Thoracic aorta (tissue), 2 donors: ENCODE results near the gene WNK2. TPM values are rescaled to one million over a fixed set of nuclear protein-coding genes. Genes with fewer than 3 reads are reported as not detected.

ENCODE experiments used
- ATAC-seq: fragments of 150-250 bp; one replicate; pipeline ENCODE4 v1.8.0; 2017; ENCODE audit warnings: low read depth; ENCODE audit not compliant: insufficient number of reproducible peaks, low FRiP score
- DNase-seq: peaks from one replicate; pipeline ENCODE4 v3.0.0-alpha.2; 2020; ENCODE audit warnings: low spot score
- H3K27ac ChIP-seq, 2 donors: fragments of 200-600 bp; sonication (generic); 1 replicate in 1 of 2; 2 replicates in 1 of 2; pipeline ENCODE4 v1.5.1; 2016; ENCODE audit warnings: mild to moderate bottlenecking in 2 of 2, moderate library complexity in 2 of 2
- H3K27me3 ChIP-seq: fragments of 200-600 bp; sonication (generic); replicated peaks from 2 replicates; pipeline ENCODE4 v1.6.0; 2016; ENCODE audit warnings: mild to moderate bottlenecking; ENCODE audit not compliant: insufficient read depth
- H3K36me3 ChIP-seq: fragments of 200-600 bp; sonication (generic); one replicate; pipeline ENCODE4 v1.5.1; 2016
- H3K4me1 ChIP-seq, 2 donors: fragments of 200-600 bp; sonication (generic); 1 replicate in 1 of 2; 2 replicates in 1 of 2; pipeline versions ENCODE4 v1.5.1 to v1.6.0; 2016; ENCODE audit warnings: low read depth in 2 of 2, mild to moderate bottlenecking in 1 of 2; ENCODE audit not compliant: control insufficient read depth in 1 of 2
- H3K4me3 ChIP-seq: fragments of 200-600 bp; sonication (generic); 2 replicates; pipeline ENCODE4 v1.5.1; 2016; ENCODE audit warnings: mild to moderate bottlenecking
- H3K9me3 ChIP-seq: fragments of 200-600 bp; sonication (generic); 2 replicates; pipeline ENCODE4 v1.5.1; 2016
- total RNA-seq, 2 donors: library from RNA; depleted of rRNA; stranded (reverse); fragments of >200 nt; gene quantifications; one replicate each; pipeline versions ENCODE4 v1.1.0 to v1.2.3, GENCODE V29; 2016
- TF ChIP-seq, protein P1 (sequence below): fragments of 200-600 bp; sonication (generic); IDR thresholded peaks from one replicate; pipeline ENCODE4 v1.5.1; 2019; ENCODE audit warnings: antibody characterized with exemption

The WNK2 gene
- total RNA-seq, 2 donors from 2014 or later = 0.95 to 4.7 TPM

DNA sequence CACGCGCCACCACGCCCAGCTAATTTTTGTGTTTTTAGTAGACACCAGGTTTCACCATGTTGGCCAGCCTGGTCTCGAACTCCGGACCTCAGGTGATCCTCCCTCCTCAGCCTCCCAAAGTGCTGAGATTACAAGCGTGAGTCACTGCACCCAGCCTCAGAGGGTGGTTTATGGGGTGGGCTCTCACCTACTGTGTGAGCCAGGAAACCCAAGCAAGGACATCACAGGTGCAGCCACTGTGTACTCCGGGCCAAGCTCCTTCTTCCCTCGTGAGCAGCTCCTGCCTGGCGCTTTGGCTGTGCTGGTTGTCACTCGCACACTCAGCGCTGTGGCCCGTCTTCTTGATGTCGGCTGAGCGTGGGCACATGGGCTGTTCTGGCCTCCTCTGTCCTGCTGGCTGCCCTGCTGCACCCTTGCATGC, 70.1 kb downstream of the WNK2 start:
- ATAC-seq = no peak
- H3K36me3 ChIP-seq = no peaks in the 10 kb centered on the region
- no peaks in the 10 kb centered on the region for H3K27me3 ChIP-seq
- TF ChIP-seq, protein P1, sequence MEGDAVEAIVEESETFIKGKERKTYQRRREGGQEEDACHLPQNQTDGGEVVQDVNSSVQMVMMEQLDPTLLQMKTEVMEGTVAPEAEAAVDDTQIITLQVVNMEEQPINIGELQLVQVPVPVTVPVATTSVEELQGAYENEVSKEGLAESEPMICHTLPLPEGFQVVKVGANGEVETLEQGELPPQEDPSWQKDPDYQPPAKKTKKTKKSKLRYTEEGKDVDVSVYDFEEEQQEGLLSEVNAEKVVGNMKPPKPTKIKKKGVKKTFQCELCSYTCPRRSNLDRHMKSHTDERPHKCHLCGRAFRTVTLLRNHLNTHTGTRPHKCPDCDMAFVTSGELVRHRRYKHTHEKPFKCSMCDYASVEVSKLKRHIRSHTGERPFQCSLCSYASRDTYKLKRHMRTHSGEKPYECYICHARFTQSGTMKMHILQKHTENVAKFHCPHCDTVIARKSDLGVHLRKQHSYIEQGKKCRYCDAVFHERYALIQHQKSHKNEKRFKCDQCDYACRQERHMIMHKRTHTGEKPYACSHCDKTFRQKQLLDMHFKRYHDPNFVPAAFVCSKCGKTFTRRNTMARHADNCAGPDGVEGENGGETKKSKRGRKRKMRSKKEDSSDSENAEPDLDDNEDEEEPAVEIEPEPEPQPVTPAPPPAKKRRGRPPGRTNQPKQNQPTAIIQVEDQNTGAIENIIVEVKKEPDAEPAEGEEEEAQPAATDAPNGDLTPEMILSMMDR = no peak
- no peak overlapping the region for H3K4me3 ChIP-seq
- DNase-seq = no peak
- no peaks in the 10 kb centered on the region for H3K4me1 ChIP-seq
- no peaks in the 10 kb centered on the region for H3K9me3 ChIP-seq
- H3K27ac ChIP-seq = no peak overlapping the region

DNA sequence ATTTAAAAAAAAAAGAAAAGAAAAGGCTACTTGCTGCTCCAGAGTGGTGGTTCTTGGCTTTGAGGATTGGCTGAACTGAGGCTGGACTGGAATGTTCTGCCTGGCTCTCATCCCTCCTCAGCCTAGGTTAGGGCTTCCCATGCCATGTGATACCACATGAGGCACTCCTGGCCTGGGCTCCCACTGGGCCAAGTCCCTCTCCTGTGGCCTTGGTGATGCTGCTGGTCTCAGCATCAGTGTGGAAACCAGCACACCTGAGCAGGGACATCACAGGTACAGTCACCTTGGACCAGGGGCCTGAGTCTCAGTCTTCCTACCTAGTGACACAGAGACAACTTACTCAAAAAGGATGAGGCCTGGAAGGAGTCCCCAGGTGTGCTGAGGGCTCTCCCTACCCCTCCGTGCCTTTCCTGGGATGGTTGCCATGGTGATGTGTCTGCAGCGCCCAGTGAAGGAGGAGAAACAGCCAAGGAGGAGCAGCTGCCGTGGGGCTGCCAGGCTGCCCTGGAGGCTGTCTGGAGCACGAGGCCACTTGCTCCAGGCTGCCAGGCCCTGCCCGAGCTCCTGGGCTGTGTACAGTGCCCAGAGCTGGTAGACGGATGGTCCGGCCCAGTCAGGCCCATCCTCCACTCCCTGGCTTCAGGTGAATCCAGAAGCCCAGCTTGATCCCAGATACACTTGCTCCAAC, 71.0 kb downstream of the WNK2 start:
- Histone ChIP-seq H3K4me3 (no peak overlapping the region), H3K36me3 (no peaks in the 10 kb centered on the region), H3K27me3 (no peaks in the 10 kb centered on the region), H3K27ac (no peak overlapping the region), H3K9me3 (no peaks in the 10 kb centered on the region), H3K4me1 (no peaks in the 10 kb centered on the region)
- DNase-seq = no peak
- ATAC-seq = no peak
- TF ChIP-seq, protein P1 = no peak

DNA sequence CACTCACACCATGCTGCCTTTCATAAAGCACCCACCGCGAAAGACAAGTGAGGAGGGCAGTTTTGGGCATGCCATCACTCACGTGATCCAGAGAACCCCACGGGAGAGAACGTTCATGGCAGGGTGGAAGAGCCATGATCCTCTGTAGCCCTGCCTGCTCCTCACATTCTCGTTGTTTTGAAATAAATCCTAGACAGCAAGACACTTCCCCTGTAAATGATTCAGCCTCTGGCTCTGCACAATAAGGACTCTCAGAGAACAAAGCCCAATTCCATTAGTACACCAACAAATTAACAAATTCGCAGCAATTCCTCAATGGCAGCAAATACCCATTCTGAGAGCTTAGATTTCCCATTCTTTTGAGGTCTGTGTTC, 71.5 kb downstream of the WNK2 start:
- no peak overlapping the region for H3K4me3 ChIP-seq
- H3K9me3 ChIP-seq = no peaks in the 10 kb centered on the region
- H3K36me3 ChIP-seq = no peaks in the 10 kb centered on the region
- TF ChIP-seq, protein P1 = no peak
- no peak overlapping the region for H3K27ac ChIP-seq
- ATAC-seq (no peak), DNase-seq (no peak)
- H3K27me3 ChIP-seq = no peaks in the 10 kb centered on the region
- H3K4me1 ChIP-seq = no peaks in the 10 kb centered on the region

DNA sequence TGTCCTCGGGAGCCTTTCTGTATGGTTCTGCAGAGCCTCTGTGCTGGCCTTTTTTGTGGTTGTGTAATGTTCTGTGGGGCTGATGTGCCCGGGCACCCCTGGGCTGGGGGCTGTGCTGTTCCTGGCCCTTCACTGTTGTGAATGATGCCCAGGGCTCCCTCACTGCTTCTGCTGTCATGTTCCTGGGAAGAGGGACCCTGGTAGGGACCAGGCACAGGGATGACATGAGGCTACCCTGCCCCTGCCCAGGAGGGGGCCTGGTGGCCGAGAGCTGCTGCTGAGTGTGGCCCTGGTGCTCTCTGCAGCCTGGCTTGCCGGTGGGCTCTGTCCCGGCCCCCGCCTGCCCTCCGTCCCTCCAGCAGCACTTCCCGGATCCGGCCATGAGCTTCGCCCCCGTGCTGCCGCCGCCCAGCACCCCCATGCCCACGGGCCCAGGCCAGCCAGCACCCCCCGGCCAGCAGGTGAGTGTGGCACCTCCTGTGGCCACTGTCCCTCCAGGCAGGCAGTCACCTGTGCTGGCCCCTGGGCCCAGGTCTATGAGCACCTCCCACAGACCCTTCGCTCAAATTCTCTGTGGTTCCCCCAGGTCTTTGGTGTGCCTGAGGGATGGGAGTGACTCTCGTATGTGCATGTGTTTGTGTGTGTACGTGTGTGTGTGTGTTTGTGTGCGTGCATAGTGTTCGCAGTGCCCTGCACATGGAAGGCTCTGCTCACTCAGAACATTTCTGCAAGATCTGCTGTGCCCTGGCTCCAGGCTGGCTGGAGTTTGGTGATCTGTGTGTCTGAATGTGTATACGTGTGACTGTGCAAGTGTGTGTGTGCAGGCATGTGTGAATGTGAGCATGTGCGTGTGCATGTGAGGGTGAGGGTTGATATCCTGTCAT, 72.3 kb downstream of the WNK2 start:
- Histone ChIP-seq H3K27me3 (no peaks in the 10 kb centered on the region), H3K27ac (no peak overlapping the region), H3K4me1 (no peaks in the 10 kb centered on the region), H3K9me3 (no peaks in the 10 kb centered on the region), H3K4me3 (no peak overlapping the region), H3K36me3 (no peaks in the 10 kb centered on the region)
- TF ChIP-seq, protein P1 = no peak
- ATAC-seq (no peak), DNase-seq (no peak)
